Endodermal cell (in vitro differentiated cells): Measurements from ENCODE around the gene VPS16. TPM values are rescaled to one million over a fixed set of nuclear protein-coding genes. Genes with fewer than 3 reads are reported as not detected.
"Not testable (repeated sequence)": the region's sequence is repeated elsewhere in the genome, so short reads cannot be mapped to it uniquely, and the experiment has no call there.

Experiments used
- DNase-seq: peaks from one replicate; pipeline ENCODE4 v3.0.0-alpha.2; 2017
- H3K27ac ChIP-seq: 2 replicates; pipeline ENCODE4 v1.5.1; 2013; ENCODE audit warnings: mild to moderate bottlenecking, low read depth, low read length, moderate library complexity
- H3K27me3 ChIP-seq: 2 replicates; pipeline ENCODE4 v1.6.1; 2013; ENCODE audit warnings: mild to moderate bottlenecking, low read length, moderate library complexity; ENCODE audit not compliant: insufficient read depth, control insufficient read depth, poor library complexity, severe bottlenecking
- H3K36me3 ChIP-seq: 2 replicates; pipeline ENCODE4 v1.7.0; 2013; ENCODE audit warnings: mild to moderate bottlenecking, low read length, moderate library complexity; ENCODE audit not compliant: control insufficient read depth, insufficient read depth
- H3K4me1 ChIP-seq: one replicate; pipeline ENCODE4 v1.7.0; 2013; ENCODE audit warnings: low read length; ENCODE audit not compliant: control insufficient read depth, insufficient read depth
- H3K4me3 ChIP-seq: 2 replicates; pipeline ENCODE4 v1.5.1; 2013; ENCODE audit warnings: mild to moderate bottlenecking, low read length, moderate library complexity
- H3K9ac ChIP-seq: 2 replicates; pipeline ENCODE4 v1.6.1; 2013; ENCODE audit warnings: mild to moderate bottlenecking, low read length, moderate library complexity; ENCODE audit not compliant: poor library complexity, severe bottlenecking; ENCODE audit errors: extremely low read depth
- H3K9me3 ChIP-seq: 2 replicates; pipeline ENCODE4 v1.6.1; 2013; ENCODE audit warnings: mild to moderate bottlenecking, low read length, moderate library complexity; ENCODE audit not compliant: control insufficient read depth
- H3K27ac Mint-ChIP-seq: 2 replicates; pipeline ENCODE4 v1.8.0; 2020; ENCODE audit warnings: mixed read lengths
- H3K27me3 Mint-ChIP-seq: 2 replicates; pipeline ENCODE4 v1.8.0; 2021; ENCODE audit warnings: mild to moderate bottlenecking, mixed read lengths; ENCODE audit not compliant: insufficient read depth
- H3K36me3 Mint-ChIP-seq: 2 replicates; pipeline ENCODE4 v1.8.0; 2020; ENCODE audit warnings: low read depth, mixed read lengths
- H3K4me1 Mint-ChIP-seq: 2 replicates; pipeline ENCODE4 v1.8.0; 2020; ENCODE audit warnings: mixed read lengths
- H3K4me3 Mint-ChIP-seq: 2 replicates; pipeline ENCODE4 v1.8.0; 2020; ENCODE audit warnings: mild to moderate bottlenecking, moderate library complexity, mixed read lengths
- H3K9me3 Mint-ChIP-seq: 2 replicates; pipeline ENCODE4 v1.8.0; 2020; ENCODE audit warnings: mild to moderate bottlenecking, mixed read lengths
- WGBS, 2 experiments: methylation state at CpG; one replicate each; pipeline versions ENCODE4 v1.1.5 to v1.1.7; 2013; ENCODE audit warnings: missing lambda C conversion rate in 2 of 2, mixed read lengths in 1 of 2; ENCODE audit not compliant: insufficient coverage in 1 of 2, insufficient read length in 1 of 2; 5-methylcytosine and 5-hydroxymethylcytosine counted together
- total RNA-seq, 2 donors: library from RNA; stranded (reverse); fragmentation: NEBNext Ultra II Directional in 1 of 2; extraction: Animal tissue kit (Norgen Biotek cat#: 25700) in 1 of 2; gene quantifications; 2 replicates in 1 of 2; 3 replicates in 1 of 2; pipeline ENCODE4 v1.2.1, GENCODE V29; 2021
- TF ChIP-seq, protein P1 (sequence below): fragments of 200-600 bp; sonication (generic); conservative IDR thresholded peaks from 2 replicates; pipeline ENCODE4 v1.5.0; 2021; ENCODE audit warnings: antibody characterized with exemption, mild to moderate bottlenecking

The VPS16 gene
- total RNA-seq, 2 donors from 2014 or later, result 36.8 to 37.5 TPM

- H3K4me1 Mint-ChIP-seq, result peaks cover 8% of the 10 kb centered on the region
These were observed 14.8 kb upstream of the VPS16 start for GRCh38 chr20:2825761-2826160.

DNA sequence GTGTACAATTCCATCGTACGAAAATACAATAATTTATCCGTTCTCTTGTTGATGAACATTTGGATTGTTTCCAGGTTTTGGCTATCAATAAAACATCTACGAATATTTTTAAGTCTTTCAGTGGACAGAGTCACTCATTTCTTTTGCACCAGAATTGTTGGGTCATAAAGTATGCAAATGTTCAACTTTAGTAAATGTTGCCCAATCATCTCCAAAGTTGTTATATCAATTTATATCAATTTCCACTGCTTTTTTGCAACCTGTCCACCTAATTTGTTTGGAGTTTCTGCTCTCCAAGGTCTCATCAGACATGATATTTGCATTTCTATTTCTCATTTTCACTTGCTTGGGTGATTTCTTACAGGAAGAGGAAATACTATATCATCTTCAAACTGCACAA, 13.9 kb upstream of the VPS16 start:
- peaks cover 49% of the 10 kb centered on the region for H3K27me3 Mint-ChIP-seq
- no peak overlapping the region for H3K27ac Mint-ChIP-seq
- H3K36me3 ChIP-seq, result no peaks in the 10 kb centered on the region
- H3K27me3 ChIP-seq, result peaks cover 46% of the 10 kb centered on the region
- H3K9me3 ChIP-seq, result no peaks in the 10 kb centered on the region
- H3K4me1 Mint-ChIP-seq, result peaks cover 5% of the 10 kb centered on the region
- no peaks in the 10 kb centered on the region for H3K9me3 Mint-ChIP-seq
- H3K4me1 ChIP-seq, result no peaks in the 10 kb centered on the region
- no peak overlapping the region for H3K4me3 ChIP-seq
- TF ChIP-seq, protein P1, sequence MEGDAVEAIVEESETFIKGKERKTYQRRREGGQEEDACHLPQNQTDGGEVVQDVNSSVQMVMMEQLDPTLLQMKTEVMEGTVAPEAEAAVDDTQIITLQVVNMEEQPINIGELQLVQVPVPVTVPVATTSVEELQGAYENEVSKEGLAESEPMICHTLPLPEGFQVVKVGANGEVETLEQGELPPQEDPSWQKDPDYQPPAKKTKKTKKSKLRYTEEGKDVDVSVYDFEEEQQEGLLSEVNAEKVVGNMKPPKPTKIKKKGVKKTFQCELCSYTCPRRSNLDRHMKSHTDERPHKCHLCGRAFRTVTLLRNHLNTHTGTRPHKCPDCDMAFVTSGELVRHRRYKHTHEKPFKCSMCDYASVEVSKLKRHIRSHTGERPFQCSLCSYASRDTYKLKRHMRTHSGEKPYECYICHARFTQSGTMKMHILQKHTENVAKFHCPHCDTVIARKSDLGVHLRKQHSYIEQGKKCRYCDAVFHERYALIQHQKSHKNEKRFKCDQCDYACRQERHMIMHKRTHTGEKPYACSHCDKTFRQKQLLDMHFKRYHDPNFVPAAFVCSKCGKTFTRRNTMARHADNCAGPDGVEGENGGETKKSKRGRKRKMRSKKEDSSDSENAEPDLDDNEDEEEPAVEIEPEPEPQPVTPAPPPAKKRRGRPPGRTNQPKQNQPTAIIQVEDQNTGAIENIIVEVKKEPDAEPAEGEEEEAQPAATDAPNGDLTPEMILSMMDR, result no peak
- no peak overlapping the region for H3K9ac ChIP-seq
- 75 to 83% methylated on average over 1 to 4 of the region's 4 CpGs for WGBS, 2 experiments
- no peak for DNase-seq
- H3K27ac ChIP-seq, result no peak overlapping the region
- H3K36me3 Mint-ChIP-seq, result no peaks in the 10 kb centered on the region
- no peak overlapping the region for H3K4me3 Mint-ChIP-seq

More at GRCh38 chr20:2825761-2826160, 14.8 kb upstream of the VPS16 start:
- H3K27ac Mint-ChIP-seq, result no peak overlapping the region
- DNase-seq, result no peak
- Histone ChIP-seq H3K4me1 (no peaks in the 10 kb centered on the region), H3K27ac (no peak overlapping the region), H3K4me3 (no peak overlapping the region), H3K27me3 (peaks cover 55% of the 10 kb centered on the region), H3K36me3 (no peaks in the 10 kb centered on the region), H3K9me3 (no peaks in the 10 kb centered on the region), H3K9ac (no peak overlapping the region)
- H3K4me3 Mint-ChIP-seq, result no peak overlapping the region
- 92% methylated on average over 2 of the region's 2 CpGs; no CpG with 5 or more reads in 1 of the 2 experiments for WGBS, 2 experiments
- TF ChIP-seq, protein P1, result no peak
- H3K36me3 Mint-ChIP-seq, result no peaks in the 10 kb centered on the region
- H3K9me3 Mint-ChIP-seq, result no peaks in the 10 kb centered on the region
- H3K27me3 Mint-ChIP-seq, result peaks cover 58% of the 10 kb centered on the region

DNA sequence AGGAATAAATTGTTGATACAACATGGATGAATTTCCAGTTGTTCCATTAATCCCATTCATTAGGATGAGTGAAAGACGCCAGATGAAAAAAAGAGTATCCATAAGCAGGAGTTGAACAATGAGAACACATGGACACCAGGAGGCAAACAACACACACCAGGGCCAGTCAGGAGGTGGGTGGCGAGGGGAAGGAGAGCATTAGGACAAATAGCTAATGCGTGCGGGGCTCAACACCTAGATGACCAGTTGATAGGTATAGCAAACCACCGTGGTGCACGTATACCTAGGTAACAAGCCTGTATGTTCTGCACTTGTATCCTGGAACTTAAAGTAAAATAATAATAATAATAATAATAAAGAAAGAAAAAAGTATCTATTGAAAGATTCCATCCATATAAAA, 11.2 kb upstream of the VPS16 start:
- no peaks in the 10 kb centered on the region for H3K36me3 ChIP-seq
- WGBS, 2 experiments, result 82 to 90% methylated on average over 4 to 5 of the region's 6 CpGs
- TF ChIP-seq, protein P1, result no peak
- H3K4me1 Mint-ChIP-seq, result peaks cover 3% of the 10 kb centered on the region
- H3K4me3 Mint-ChIP-seq, result no peak overlapping the region
- H3K9ac ChIP-seq, result no peak overlapping the region
- DNase-seq, result no peak
- H3K27me3 Mint-ChIP-seq, result peaks cover 45% of the 10 kb centered on the region
- H3K27ac Mint-ChIP-seq, result no peak overlapping the region
- no peaks in the 10 kb centered on the region for H3K9me3 ChIP-seq
- no peak overlapping the region for H3K4me3 ChIP-seq
- peaks cover 39% of the 10 kb centered on the region for H3K27me3 ChIP-seq
- no peaks in the 10 kb centered on the region for H3K9me3 Mint-ChIP-seq
- H3K4me1 ChIP-seq, result no peaks in the 10 kb centered on the region
- peaks cover 2% of the 10 kb centered on the region for H3K36me3 Mint-ChIP-seq
- H3K27ac ChIP-seq, result no peak overlapping the region

GRCh38 chr20:2831206-2831605, 9.3 kb upstream of the VPS16 start:
- not testable (repeated sequence) for H3K9me3 ChIP-seq, H3K9me3 Mint-ChIP-seq, H3K4me3 Mint-ChIP-seq, H3K36me3 ChIP-seq, H3K27ac ChIP-seq, H3K27ac Mint-ChIP-seq, H3K9ac ChIP-seq, DNase-seq, H3K4me3 ChIP-seq, H3K4me1 ChIP-seq, H3K4me1 Mint-ChIP-seq
- peaks cover 32% of the 10 kb centered on the region for H3K27me3 ChIP-seq
- Mint-ChIP-seq H3K27me3 (peaks cover 39% of the 10 kb centered on the region), H3K36me3 (peaks cover 12% of the 10 kb centered on the region)
- WGBS, 2 experiments, result 92 to 94% methylated on average over 4 to 7 of the region's 7 CpGs
